ELR (cell line): ENCODE data around the gene PACS2.
"Not testable (repeated sequence)": the region's sequence is repeated elsewhere in the genome, so short reads cannot be mapped to it uniquely, and the experiment has no call there.

Experiments used
- DNase-seq: peaks from one replicate; pipeline ENCODE4 v3.0.0-alpha.2; 2015; ENCODE audit warnings: low read depth

The PACS2 gene

GRCh38 chr14:105315941-105316576 is 1.5 kb downstream of the PACS2 start:
- DNase-seq = no peak

DNA sequence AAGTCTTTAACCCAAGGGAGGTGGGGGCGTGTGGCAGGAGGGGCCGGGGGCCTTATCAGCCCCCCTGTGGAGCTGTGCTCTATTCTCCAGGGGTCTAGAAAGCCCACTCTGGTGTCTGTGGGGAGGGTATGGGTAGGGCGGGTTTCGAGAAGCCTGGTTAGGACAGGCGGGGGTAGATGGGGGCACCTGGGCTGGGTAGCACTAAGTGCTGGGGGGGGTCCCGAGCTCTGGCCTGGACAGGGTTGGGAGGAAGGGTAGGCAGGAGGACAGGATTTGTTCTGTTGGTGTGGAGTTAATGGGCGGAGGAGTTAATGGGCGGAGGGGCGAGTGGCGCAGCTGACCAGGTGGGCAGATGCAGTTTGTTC is 2.0 kb downstream of the PACS2 start:
- DNase-seq = no peak

- no peak for DNase-seq
These were observed 2.5 kb downstream of the PACS2 start for GRCh38 chr14:105316968-105317510.

DNA sequence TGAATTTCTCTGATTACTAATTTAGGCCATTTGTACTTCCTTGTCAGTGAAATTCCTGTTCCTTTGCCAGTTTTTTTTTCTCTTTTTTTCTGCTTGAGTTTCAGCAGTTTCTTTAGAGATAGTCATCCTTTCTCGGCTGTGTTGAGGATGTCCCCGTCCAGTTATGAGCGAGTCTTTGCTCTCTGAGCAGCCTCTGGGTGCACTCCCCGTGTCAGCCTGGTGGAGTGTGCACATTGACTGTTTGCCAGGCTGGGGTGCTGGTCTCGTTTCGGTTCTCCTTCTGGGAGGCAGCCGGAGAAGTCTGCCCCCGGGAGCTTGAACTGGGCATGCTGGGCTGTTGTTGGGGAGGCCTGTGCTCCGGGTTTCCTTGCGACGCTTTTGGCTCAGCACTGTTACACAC is 3.0 kb downstream of the PACS2 start:
- DNase-seq = peak; percentile 39

GRCh38 chr14:105322791-105323556 is 8.4 kb downstream of the PACS2 start:
- DNase-seq = peak; percentile 22

DNA sequence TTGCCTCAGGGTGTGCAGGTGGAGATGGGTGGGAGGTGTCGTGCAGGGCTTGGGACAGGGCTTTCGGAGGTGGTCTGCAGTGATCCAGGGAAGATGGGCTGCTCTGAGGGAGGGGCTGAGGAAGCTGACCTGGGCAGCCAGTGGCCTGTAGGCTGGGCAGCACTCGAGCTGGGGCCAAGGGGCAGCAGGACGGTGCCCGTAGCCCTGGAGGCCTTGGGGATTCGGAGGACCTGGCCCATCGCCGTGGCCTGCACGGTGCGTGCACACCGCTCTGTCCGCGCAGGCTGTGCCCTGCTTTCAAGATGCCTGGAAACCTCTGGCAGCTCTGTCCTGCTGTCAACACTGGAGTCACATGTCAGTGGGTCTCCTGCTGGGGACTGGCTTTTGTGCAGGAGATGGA is 9.1 kb downstream of the PACS2 start:
- DNase-seq = no peak

DNA sequence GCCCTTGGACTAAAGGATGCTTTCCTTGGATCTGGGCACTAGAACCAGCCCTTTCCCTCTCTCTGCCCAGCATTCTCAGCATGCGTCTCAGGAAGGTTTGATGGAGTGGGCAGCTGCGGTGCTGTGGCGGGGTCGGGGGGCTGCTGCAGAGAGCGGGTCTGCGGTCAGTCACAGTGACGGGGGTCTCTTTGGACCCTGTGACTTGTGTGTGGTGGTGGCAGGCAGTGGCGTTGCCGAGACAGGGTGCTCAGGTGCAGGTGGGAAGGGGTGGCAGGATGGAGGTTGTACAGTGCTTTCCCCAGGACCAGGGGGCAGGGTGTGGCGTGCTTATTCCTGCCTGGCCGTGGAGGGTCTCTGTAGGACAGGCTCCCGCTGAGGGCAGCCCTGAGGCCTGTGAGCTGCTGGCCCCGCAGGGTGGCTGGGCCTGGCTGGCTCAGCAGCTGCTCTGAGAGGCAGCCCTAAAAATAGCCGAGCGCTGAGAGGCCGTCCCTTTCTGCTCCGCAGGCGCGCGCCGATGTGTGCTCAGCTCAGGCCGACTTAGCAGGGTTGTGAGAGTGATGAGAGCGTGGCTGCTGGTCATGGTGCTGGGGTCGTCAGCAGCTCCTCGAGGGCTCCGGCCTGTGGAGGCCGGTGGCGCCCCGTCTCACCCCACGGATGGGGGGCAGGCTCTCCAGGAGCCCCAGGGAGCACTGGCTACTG is 9.7 kb downstream of the PACS2 start:
- no peak for DNase-seq

GRCh38 chr14:105324871-105325270 is 10.3 kb downstream of the PACS2 start:
- DNase-seq = no peak

- DNase-seq = no peak
These were observed 10.8 kb downstream of the PACS2 start for GRCh38 chr14:105325303-105325702.

DNA sequence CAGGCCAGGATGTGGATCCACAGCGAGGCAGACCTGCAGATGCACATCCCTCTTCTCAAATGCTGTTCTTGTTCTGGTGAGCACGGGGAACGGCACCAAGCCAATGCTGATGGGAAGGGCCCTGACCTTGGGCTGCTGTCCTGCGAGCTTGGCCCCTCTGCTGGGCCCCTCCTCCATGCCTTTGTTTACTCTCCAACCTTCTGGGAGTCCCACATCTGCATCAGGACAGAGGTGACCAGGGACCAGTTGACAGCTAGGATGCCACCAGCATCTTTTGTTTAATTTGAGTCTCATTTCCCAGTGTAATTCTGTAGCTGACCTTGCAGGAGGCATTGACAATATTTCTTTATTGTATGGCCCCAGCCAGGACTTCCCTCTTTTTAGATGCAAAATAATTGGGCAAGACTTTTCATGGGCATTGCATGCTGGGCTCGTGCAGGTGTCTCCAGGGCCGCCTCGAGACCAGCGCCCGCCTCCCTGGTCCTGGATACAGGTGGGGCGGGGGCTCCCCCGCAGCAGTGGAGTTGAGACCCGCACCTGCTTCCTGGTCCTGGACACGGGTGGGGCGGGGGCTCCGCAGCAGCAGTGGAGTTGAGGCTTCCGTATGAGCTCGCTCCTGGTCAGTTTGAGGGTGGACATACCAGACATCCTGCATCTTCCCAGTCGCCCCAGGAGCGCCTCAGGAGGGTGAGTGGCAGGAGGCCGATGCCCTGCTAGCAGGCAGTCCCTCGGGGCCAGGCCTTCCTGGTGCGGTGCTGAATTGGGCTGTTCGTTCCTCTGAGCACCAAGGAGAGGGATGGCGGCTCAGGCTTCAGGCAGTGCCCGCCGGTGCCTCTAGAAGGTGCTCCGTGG is 11.4 kb downstream of the PACS2 start:
- no peak for DNase-seq

GRCh38 chr14:105326568-105326867 is 12.0 kb downstream of the PACS2 start:
- DNase-seq = no peak

DNA sequence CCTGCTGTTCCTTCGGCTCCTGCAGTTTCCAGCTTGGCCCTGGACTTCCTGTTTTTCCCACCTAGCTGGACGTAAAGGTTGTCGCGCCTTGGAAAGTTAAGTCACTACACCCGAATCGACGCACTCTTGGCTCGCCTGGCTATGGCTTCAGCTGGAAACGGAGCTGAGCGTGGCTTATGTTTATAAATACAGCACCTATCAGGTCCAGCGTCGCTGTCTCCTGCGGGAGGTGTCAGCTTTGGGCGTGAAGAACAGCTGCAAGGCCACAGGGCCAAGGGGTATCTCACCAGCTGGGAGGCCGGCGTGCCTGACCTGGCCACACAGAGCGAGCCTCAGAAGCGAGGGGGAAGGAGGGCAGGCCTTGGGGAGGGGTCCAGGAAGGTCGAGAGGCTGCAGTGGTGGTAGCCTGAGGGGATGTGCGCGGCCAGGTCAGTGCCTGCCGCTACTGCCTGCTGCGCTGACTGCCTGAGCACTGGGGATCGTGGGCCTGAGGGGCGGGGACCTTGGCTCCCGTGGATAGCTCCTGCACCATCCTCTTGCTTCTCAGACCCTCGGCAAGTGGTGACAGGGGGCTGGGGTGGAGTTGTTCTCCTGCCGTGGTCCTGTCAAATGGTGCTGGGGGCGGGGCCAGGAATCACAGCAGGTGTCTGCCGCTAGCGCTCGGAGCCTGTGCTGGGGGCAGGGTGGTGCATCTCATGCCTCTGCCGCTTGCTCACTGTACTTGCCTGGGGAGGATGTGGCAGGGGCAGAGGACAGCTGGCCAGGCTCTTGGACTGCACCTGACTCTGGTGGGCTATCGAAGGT is 12.5 kb downstream of the PACS2 start:
- DNase-seq = no peak

DNA sequence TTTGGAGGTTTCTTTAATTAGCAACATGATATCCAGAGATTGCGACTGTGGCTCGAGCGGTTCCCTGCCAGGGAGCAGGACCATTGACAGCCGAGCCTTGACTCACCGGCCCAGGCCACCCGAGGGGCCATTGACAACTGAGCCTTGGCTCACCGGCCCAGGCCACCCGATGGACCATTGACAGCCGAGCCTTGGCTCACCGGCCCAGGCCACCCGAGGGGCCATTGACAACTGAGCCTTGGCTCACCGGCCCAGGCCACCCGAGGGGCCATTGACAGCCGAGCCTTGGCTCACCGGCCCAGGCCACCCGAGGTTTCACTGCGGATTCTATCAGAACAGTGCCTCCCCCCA is 13.1 kb downstream of the PACS2 start:
- DNase-seq = not testable (repeated sequence)

DNA sequence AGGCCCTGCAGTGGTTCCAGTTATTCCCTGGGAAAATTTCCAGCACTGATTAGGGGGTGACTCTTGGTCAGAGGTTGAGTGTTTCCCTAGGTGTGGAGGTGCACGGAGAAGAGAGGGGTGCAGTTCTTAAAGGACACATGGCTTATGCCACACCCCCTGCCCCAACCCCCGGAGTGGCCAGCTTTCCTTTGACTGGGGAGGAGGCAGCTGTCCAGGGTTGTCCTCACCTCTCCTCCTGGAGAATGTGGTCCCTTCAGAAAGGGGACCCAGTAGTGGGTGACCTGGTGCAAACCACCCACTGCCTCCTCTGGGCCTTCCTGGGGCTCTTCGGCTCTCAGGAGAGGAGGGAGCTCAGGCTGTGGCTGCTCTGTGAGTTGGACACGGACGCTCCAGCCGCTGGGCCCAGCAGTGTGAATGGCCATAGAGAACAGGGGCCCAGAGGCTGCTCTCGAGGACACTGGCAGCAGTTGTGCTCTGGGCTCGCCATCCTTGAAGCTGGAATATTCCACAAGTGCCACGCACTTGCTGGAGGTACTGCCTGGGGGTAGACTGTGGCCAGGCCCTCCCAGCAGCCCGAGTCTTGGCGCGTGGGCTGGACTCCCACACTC is 13.6 kb downstream of the PACS2 start:
- no peak for DNase-seq

DNA sequence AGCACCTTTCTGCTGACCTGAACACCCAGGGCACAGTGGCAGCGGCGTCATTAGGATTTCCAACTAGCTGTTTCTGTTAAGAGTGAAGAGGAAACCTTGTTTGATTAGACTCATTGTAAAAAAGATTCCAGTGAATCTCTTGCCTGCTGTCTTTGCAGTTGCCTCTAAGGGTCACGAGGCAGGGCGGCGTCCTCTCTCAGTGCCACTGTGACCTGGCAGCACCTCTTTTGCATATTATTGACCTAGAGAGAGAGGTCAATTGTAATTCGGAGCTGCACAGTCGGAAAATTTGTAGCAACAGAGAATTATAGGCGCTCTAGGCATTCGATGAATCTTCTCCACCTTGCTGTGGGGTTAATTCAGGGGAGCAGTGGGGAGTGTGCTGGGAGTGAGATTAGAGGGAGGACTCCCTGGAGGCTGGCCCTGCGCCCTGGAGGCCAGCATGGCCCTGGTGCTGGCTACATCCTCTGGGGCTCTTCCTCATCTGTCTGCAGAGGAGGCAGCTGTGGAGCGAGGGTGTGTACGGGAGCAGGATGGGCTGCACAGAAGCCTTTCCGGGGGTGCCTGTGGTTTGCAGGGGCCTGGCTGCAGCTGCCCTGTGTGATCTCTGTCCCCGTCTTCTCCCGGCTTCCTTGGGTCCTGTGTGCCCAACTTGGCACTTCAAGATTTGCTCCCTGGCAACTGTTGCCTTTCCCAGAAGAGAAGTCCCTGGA is 14.3 kb downstream of the PACS2 start:
- DNase-seq = no peak

DNA sequence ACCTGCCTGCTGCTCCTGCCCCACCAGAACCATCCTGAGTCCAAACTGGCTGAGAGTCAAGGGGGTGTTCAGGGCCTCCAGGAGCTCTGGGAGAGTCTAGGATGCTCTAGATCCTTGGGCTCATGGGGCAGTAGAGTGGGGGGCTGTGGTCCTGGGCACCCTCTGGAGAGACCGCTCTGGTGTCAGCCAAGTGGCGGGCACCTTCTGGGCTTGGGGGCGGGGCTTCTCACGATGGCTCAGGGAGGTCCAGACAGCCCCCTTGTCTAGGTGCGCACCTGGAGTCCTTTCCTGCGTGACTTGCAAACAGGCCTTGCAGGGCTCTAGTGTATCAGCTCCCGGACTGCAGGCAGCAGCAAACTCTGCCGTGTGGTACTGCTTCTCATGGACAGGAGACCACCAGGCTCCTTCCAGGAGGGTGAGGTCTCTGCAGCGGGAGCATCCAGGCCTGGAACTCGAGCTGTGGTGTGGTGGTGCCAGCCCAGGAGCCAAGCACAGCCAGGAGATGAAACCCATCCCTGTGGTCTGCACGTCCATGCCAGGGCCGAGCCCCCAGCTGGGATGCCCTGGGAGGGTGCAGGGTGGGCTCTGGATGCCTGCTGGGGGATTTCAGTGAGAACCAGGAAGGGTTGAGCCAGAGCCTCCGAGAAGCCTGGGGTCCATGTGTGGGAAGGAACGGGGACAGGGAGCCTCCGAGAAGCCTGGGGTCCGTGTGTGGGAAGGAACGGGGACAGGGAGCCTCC is 15.0 kb downstream of the PACS2 start:
- no peak for DNase-seq

DNA sequence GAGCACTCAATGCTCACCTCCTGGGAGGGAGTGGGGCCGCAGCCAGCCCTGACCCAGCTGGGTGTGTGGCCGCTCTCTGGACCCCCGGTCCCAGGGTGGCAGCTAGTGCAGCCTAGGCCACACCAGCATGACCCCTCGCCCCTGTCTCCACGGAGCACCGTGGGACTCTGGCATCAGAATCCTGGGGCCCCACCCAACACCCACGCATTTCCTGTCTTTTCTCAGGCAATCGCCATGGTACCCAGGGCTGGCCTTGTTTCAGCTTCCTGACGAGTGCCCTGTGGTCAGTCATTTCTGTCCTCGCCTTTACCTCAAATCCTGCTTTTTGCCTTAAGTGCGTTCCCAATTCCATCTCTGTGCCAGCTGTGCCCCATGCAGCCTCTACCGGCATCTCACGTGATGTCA is 15.9 kb downstream of the PACS2 start:
- DNase-seq = peak; percentile 66

DNA sequence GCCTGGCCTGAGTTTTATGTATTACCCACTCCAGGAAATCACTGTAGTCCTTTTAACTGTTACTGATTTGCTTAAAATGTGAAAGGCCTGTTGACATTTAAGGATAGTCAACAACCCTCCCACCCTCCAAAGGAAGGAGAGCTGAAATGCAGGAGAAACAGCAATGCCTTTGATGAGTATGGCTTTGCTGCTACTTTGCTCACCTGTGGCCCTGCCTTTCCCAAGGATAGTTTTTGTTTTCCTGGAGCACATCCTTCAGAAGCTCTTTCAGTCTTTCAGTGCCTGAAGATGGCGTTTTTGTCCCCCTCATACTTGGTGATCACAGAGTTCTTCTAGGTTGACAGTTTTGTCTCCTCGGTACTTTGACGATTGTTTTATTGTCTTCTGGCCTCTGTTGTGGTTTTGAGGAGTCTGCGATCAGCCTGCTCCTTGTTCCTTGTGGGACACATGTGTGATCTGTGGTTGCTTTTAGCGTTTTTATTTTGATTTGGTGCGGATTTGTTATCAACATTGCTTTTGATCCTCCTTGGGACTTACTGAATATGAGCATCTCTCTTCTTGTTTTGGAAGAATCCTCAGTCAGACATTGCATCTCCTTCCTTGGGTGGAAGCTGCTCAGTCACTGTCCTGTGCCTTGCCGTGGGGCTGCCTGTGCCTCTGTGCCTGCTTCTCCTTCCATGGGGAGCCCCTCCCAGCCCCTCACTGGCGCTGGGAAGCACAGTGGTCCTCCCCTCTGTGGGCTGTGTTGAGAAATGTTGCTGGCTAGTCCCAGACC is 17.2 kb downstream of the PACS2 start:
- no peak for DNase-seq

DNA sequence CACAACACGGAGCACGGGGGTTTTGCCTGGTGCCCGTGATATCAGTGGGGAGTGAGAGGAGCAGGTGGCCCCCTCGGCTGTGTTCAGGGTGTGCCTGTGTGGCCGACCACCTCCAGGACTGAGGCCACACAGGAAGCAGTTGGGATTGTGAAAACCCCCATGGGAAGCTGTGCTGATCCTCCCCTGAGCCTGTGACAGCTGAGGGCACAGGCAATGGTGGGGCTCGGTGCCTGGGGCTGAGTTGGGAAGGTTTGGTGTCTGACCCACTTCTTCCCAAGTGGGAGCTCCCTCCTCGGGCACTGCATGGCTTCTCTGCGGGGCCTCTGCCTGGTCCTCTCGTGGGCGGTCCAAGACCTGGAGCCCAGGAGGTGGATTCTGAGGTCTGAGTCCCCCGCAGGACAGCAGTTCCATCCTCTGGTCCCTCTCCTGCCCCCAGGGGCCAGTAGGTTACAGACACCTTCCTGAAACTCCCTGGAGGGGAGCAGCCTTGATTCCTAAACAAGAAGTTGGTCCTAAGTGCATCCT is 17.9 kb downstream of the PACS2 start:
- no peak for DNase-seq
